Kasumi-1 (cell line): ENCODE data around the gene TOP2A.

Experiments
- DNase-seq, 2 experiments: peaks; one replicate each; lab custom pipeline; 2025; lab: John Stamatoyannopoulos, UW

TOP2A gene, protein sequence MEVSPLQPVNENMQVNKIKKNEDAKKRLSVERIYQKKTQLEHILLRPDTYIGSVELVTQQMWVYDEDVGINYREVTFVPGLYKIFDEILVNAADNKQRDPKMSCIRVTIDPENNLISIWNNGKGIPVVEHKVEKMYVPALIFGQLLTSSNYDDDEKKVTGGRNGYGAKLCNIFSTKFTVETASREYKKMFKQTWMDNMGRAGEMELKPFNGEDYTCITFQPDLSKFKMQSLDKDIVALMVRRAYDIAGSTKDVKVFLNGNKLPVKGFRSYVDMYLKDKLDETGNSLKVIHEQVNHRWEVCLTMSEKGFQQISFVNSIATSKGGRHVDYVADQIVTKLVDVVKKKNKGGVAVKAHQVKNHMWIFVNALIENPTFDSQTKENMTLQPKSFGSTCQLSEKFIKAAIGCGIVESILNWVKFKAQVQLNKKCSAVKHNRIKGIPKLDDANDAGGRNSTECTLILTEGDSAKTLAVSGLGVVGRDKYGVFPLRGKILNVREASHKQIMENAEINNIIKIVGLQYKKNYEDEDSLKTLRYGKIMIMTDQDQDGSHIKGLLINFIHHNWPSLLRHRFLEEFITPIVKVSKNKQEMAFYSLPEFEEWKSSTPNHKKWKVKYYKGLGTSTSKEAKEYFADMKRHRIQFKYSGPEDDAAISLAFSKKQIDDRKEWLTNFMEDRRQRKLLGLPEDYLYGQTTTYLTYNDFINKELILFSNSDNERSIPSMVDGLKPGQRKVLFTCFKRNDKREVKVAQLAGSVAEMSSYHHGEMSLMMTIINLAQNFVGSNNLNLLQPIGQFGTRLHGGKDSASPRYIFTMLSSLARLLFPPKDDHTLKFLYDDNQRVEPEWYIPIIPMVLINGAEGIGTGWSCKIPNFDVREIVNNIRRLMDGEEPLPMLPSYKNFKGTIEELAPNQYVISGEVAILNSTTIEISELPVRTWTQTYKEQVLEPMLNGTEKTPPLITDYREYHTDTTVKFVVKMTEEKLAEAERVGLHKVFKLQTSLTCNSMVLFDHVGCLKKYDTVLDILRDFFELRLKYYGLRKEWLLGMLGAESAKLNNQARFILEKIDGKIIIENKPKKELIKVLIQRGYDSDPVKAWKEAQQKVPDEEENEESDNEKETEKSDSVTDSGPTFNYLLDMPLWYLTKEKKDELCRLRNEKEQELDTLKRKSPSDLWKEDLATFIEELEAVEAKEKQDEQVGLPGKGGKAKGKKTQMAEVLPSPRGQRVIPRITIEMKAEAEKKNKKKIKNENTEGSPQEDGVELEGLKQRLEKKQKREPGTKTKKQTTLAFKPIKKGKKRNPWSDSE (N-terminal part only)

DNA sequence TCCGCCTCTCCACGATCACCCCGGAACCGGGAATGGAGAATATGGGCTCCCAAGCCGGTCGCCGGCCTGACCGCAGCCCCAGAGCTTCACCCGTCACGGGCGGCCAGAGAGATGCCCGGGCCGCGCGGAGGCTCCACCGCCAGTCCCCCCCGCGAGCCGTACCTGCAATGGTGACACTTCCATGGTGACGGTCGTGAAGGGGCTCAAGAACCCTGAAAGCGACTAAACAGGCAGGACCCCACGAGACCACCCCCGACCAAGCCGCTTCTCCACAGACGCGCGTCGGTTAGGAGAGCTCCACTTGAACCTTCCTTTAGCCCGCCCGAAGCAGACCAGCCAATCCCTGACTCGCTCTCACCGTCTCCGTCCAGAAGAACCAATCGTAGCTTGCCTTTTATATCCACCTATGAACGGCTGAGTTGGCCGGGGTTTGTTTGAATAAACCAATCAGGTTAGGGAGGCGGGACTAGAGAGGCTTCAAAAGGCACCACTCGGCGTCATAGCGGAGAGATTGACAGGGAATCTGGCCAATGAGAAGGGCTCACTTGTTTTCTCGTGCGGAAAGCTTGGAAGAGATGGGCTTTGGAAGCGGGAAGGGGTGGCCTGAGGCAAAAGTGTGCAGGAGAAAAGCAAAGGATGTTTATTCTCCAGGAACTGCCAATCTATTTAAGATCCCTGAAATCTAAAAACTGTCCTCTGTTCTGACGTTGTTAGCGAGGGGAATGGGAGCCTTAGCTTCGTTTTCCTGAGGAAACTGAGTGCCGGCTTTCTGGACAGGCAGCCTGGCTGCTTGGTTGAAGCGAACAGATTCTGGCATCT lies at the start of gene TOP2A:
Gene TOP2A, minus strand, starts transcription at position 288 of the 819 bp plus-strand sequence. Its CDS starts 105 bp downstream, at position 183.
- DNase-seq: peak; percentile 100

DNA sequence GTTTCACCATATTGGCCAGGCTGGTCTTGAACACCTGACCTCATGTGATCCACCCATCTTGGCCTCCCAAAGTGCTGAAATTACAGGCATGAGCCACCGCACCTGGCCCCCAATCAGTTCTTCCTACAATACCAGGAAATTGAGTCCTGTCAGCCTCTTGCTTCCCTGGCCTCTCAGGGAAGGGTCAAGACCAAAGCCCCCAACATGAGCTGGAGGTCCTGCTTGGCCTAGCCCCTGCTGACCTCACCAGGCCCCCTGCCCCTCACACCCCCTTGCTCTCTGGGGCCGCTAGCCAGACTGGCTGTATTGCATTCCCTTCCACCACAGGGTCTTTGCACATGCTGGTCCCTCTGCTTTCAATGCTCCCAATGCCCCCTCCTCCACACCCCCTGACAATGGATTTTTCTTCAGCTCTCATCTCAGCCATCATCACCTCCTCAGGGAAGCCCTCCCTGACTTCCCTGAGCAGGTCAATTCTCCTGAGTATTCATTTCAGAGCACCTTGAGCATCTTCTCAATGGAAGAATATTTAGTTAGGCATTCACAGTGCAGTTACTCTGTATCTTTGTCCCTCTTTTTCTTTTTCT lies 49.7 kb upstream of the TOP2A start:
- DNase-seq: no peak

DNA sequence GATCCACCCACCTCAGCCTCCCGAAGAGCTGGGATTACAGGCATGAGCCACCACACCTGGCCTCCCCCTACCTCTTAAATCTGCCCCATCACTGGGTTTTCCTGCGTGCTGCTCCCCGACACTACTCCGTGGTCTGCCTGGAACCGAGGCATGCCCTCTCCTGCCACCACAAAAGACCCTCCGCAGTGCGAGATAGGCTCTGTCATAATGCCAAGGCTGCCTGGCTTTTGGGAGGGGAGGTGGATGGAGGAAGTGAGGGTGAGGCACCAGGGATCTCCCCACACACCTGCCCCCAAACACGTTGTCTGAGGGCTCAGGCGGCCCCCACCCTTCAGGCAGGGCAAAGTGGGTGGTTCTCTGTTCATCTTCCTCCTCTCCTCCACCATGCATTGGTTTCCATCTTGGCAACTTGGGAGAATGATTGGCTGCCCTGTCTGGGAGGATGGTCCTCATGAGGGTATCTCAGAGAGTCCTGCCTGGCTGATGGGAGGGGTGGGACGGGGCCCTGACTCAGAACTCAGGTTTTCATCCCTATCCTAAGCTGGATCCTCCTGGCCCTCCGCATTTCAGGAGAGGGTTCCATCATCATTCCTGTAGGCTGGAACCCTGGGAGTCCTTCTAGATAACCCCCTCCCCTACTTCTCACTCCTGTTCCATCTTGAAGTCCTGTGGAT lies 48.7 kb upstream of the TOP2A start:
- DNase-seq: no peak

DNA sequence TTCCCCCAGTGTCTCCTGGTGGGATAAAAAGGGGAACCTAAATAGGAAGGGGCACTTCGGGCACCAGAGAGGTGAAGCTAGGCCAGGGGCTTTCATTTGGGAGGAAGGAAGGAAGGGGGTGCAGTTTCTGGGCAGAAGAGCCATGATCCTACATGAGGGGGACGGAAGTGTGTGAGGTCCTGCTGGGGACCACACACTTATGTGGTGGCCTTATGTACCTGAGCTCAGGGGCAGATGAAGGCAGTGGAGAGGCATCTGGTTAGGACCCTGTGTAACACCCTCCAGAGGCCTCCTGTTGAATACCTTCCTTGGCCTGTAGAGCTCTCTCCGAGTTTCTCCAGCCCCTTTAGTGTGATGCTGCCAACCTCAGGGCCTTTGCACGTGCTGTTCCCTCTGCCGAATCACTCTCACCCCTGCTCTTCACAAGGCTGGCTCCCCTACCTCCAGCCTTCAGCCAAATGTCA lies 46.7 kb upstream of the TOP2A start:
- DNase-seq: no peak

DNA sequence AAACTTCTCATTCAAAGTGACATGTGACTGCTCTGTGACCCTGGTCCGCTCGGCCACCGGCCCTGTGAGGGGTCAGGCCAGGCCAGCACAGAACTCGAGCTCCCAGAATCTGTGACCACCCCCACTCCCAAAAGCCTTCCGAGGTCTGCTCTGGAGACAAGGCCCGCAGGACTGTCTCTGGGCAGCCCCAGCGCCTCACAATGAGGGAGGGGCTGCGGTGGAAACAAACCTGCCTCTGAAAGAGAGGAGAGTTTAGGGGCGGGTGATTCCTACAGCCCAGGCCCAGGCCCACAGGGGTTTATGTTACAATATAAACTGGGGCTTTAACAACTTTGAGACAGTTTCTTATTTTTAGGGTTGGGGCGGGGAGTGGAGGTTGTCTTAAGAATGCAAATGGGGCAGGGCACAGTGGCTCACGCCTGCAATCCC lies 45.4 kb upstream of the TOP2A start:
- no peak for DNase-seq

DNA sequence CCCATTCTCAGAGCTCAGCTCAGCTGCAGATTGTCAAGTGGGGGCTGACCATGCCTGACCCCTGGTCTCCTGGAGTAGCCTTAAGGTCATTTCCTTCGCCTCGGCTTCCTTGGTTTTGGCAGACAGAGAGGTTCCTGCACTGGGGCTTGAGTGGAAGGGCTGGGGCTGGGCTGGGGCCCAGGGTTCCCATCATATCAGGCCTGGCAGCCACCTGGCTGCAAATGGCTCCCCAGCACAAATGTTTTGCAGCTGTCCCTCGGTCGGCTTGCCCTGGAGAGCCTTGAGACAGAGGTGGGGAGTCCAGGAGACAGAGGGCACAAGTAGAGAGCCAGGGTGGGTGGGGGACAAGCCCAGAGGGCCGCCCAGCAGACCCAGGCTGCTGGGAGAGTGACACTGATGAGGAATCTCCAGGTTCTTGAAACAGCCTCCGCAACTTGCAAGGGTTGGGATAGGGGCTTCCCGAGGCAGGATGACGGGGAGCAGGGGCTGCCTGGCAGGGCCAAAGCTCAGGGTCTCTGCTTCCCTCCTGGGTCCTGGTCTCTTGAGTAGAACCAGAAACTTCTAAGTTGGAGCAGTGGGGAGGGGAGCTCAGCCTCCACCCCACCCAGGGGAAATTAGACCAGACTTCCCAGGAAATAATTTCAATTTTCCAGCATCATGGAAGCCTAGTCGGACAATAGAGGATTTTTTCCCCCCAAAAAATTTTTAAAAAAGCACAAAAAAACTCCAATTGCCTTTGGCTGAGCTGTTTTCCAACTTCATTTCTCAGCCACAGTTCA lies 44.8 kb upstream of the TOP2A start:
- DNase-seq: no peak

DNA sequence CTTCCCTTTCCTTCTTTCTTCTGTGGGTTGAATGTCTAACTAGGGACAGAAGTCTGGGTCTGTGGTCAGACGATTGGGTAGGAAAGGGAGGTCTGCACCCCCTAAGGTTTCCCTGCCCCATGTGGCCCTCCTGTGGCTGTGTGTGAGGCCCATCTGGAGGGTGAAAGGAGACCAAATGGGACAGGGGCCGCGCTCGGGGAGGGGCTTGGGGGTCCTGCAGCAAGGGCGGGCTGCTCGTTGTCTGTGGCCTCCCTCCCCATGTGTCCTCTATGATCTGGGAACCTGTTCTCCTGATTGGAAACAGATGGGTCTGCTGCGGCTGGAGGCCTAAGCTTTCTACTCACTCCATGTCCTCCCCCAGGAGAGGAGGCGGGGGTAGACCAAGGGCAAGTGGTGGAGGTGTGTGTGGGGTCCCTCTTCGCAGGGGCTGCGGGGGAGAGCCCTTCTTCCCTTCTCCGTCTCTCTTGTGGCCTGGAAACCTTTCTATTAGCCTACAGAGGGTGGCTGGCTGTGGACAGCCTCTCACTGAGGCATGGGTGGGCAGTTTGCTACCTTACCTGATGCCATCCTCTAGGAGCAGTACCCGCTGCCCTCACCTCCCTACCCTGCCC lies 44.1 kb upstream of the TOP2A start:
- DNase-seq: no peak

DNA sequence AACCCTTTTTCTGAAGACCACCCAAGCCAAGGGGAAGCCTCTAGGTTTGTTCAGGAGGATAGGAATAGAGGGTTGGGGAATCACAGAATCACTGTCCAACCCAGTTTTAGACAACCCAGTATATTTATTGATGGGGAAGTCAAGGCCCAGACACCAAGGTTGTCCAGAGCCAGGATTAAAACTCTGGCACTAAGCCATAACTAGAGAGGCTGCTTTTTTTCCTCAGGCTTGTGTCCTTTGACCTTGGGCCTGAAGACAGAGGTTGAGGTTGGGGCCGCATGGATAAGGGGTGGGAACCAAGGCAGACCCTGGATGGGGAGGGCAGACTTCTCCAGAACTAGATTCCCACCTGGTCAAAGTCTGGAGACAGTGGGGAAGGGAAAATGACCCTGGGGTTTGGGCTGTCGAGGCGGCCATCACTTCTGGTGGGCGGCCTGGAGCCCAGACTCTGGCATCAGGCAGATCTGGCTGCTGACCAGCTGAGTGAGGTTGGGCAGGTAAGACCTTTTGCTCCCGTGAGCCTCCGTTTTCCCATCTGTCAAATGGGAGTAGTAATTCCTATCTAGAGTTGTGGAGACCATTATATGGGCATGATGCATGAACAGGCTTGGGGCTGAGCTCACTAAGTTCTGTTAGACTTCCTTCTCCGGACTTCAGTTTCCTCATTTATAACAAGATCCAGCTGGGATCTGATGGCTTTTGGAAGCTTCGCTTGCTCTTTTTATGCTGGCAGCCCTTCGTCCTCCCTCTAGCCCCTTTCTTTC lies 43.5 kb upstream of the TOP2A start:
- no peak for DNase-seq

DNA sequence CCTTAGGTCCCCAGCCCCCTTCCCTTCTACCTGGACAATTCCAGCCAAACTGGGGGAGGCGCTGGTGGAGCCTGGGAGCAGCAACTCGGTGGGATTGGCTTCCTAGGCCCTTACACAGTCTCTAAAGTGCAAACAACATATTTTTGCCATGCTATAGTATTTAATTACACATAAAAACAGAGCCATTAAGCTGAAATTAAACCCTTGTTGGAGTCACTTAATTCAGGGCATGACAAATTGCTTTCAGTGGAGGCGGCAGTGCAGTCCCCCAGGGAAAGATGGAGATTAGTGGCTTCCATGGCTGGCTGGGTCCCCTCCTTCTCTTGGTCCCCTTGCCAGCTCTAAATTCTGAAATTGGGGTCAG lies 42.9 kb upstream of the TOP2A start:
- no peak for DNase-seq

DNA sequence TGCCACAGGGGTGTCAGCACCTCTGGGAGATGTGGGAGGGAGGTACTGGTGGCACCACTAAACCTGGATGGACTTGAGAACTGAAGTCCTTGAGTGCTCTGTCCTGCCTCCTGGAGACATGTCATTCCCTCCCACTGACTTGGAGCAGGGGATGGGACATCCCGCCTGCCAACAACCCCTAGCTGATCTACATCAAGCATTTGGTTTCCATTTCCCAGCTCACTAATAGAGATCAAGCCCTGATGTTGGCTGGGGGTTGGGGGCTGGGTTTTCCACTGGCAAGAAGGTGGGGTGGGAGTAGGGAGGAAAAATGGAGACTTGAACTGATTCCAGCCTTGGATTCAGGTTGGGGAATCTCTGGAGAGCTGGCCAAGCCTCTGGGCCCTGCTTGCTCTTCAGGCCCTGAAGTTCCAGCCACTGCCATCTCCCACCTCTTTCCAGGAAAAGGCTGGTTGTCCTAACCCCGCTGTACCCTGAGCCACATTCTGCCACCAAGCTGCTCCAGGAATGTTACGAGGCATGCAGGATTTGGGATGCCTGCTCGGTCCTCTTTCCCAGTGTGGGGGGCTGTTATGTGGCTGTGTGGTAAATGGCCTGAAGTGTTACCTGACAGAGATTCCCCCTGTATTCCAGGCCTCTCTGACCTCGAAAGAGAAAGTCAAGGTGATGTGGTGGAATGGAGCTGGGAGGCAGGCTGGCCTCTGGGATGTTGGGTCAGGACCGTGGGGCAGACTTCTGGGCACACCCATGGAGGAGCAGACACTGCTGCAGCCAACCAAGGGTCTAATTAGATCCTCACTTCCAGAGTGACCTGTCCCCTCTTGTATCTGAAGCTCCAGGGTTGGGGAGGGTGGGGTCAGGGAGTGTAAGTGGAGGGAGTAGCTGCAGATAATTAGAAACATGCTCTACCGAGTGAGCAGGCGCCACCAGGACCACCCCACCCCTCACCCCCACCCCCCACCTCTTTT lies 42.2 kb upstream of the TOP2A start:
- no peak for DNase-seq

DNA sequence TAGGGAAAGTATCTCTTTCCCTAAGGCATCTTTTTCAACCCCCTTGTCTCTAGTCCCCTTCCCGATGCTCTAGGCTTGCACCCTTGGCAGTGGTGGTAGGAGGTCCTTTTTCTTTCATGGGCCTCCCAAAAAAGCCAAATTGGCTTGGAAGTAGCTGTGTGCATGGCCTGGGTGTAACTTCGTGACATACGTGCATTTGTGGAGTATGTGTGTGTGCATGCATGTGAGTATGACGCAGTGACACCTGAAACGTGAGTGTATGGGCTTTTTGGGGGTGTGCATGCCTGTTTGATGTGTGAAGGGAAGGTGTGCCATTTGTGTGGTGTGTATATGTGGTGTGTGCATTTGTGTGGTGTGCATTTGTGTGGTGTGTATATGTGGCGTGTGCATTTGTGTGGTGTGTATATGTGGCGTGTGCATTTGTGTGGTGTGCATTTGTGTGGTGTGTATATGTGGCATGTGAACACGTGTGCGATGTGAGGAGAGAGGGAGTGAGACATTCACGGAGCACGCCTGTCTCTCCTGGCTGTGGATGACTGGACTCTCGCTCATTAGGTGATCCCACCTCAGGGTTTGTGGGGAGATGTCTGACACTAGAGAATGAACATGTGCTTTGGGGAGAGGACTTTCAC lies 41.3 kb upstream of the TOP2A start:
- no peak for DNase-seq

DNA sequence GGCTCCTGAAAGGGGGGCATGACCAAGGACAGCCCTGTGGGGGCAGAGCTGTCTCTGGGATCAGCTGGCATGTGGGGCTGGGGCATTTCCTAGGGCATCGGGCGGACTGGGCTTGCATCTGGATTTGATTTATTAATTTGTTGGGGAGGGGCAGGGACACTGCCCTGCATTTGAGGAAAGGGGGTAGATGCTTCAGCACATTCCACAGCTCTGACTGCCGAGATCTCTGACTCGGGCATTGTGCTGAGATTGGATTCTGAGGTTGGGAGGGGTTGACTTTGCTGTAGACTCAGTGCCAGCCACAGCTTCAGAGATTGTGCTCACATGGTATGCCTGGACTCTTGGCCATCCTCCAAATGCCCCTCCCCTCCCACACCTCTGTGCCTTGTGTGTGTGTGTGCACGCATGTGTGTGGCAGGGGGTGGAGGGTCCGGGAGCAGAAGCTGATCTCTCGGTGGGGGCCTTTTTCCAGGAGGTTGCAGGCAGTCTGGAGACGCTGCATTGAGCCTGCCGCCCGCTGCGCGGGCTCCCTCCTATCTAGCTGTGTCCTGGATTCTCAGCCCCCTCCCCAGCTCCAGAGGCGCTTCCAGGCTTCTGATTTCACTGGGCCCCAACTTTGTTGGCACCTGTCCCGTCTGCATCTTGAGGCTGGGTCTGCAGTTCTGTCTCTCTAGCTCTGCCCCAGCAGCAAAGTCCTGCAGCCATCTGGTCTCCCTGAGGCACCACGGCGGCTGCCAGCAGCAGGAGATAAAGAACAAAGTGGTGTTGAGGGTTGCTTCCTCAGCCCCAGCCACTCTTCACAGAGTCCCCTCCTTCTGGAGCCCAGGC lies 40.5 kb upstream of the TOP2A start:
- DNase-seq: no peak

DNA sequence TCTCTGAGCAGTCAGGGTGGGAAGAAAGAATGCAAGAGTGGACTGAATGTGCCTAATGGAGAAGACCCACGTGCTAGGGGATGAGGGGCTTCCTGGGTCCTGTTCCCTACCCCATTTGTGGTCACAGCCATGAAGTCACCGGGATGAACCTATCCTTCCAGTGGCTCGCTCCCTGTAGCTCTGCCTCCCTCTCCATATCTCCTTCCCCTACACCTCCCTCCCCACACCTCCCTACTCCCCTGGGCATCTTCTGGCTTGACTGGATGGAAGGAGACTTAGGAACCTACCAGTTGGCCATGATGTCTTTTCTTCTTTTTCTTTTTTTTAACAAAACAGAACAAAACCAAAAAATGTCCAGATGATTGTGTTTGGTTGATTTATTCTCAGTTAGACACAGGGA lies 39.7 kb upstream of the TOP2A start:
- DNase-seq: no peak

DNA sequence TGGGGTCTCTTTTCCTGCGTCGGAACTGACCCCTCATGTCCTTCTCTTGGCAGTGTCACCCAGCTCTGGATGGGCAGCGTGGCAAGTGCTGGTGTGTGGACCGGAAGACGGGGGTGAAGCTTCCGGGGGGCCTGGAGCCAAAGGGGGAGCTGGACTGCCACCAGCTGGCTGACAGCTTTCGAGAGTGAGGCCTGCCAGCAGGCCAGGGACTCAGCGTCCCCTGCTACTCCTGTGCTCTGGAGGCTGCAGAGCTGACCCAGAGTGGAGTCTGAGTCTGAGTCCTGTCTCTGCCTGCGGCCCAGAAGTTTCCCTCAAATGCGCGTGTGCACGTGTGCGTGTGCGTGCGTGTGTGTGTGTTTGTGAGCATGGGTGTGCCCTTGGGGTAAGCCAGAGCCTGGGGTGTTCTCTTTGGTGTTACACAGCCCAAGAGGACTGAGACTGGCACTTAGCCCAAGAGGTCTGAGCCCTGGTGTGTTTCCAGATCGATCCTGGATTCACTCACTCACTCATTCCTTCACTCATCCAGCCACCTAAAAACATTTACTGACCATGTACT lies 38.8 kb upstream of the TOP2A start:
- DNase-seq: no peak

DNA sequence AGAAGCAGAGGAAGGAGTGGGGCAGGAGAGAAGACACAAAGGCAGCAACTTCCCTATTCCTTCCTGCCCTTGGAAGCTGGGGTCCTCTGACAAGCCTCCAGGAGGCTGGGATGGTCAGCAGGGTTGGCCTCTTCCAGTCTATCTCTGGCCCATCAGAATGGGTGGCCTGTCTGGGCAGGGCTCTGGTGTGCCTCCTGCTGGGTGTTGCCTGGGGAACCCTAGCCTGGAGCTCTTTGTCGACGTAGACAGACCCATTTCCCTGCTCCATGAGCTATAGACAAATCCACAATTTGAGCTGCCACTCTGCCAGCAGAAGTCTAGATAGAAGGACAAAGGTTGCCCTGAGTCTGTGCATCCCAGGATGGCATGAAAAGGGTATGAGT lies 36.9 kb upstream of the TOP2A start:
- no peak for DNase-seq
